Liver (tissue), 9 donors: ENCODE measurements around the gene DSG3. TPM values are rescaled to one million over a fixed set of nuclear protein-coding genes. Genes with fewer than 3 reads are reported as not detected.

ENCODE experiments used
- DNase-seq: peaks from one replicate; pipeline ENCODE4 v3.0.0-alpha.2; 2017; ENCODE audit warnings: low spot score
- H3K27ac ChIP-seq, 2 donors: one replicate each; pipeline ENCODE4 v1.7.0; 2013; ENCODE audit warnings: inconsistent platforms in 2 of 2, low read length in 2 of 2, control low read depth in 1 of 2, low read depth in 1 of 2, mild to moderate bottlenecking in 1 of 2
- H3K27me3 ChIP-seq, 4 donors: one replicate each; pipeline versions ENCODE4 v1.6.1 to v1.7.0; 2013; ENCODE audit warnings: low read length in 3 of 4, inconsistent platforms in 1 of 4, mild to moderate bottlenecking in 1 of 4, moderate library complexity in 1 of 4; ENCODE audit not compliant: control insufficient read depth in 4 of 4, insufficient read depth in 4 of 4
- H3K36me3 ChIP-seq, 4 donors: one replicate each; pipeline versions ENCODE4 v1.6.1 to v1.7.0; 2013; ENCODE audit warnings: low read length in 3 of 4, mild to moderate bottlenecking in 3 of 4, low read depth in 1 of 4, moderate library complexity in 1 of 4; ENCODE audit not compliant: control insufficient read depth in 4 of 4, insufficient read depth in 3 of 4
- H3K4me1 ChIP-seq, 4 donors: one replicate each; pipeline versions ENCODE4 v1.6.1 to v1.7.0; 2013; ENCODE audit warnings: low read length in 3 of 4, mild to moderate bottlenecking in 3 of 4, moderate library complexity in 1 of 4; ENCODE audit not compliant: control insufficient read depth in 4 of 4, insufficient read depth in 4 of 4
- H3K4me3 ChIP-seq, 3 donors: one replicate each; pipeline versions ENCODE4 v1.6.1 to v1.7.0; 2013; ENCODE audit warnings: low read length in 3 of 3, control low read depth in 1 of 3, low read depth in 1 of 3, mild to moderate bottlenecking in 1 of 3
- H3K9ac ChIP-seq, 2 donors: one replicate each; pipeline ENCODE4 v1.7.0; 2013; ENCODE audit warnings: low read length in 2 of 2, mild to moderate bottlenecking in 2 of 2, moderate library complexity in 2 of 2, control low read depth in 1 of 2, low read depth in 1 of 2
- H3K9me3 ChIP-seq, 4 donors: one replicate each; pipeline versions ENCODE4 v1.6.1 to v1.7.0; 2013; ENCODE audit warnings: low read length in 3 of 4; ENCODE audit not compliant: control insufficient read depth in 4 of 4
- ATF3 ChIP-seq: IDR thresholded peaks from 2 replicates; pipeline ENCODE4 v1.6.1; 2016; ENCODE audit warnings: antibody characterized with exemption
- CTCF ChIP-seq: fragments of 150-350 bp; IDR thresholded peaks from 2 replicates; pipeline ENCODE4 v1.5.1; 2017; ENCODE audit warnings: improper control_type of control experiment, low read depth, low read length; ENCODE audit not compliant: missing input control
- EGR1 ChIP-seq, 2 donors: IDR thresholded peaks; 2 replicates each; pipeline ENCODE4 v1.6.1; 2016 to 2018; ENCODE audit warnings: antibody characterized with exemption in 2 of 2, low read depth in 2 of 2
- FOXA1 ChIP-seq: IDR thresholded peaks from 2 replicates; pipeline ENCODE4 v1.6.1; 2016; ENCODE audit warnings: antibody characterized with exemption
- FOXA2 ChIP-seq: IDR thresholded peaks from 2 replicates; pipeline ENCODE4 v1.6.1; 2016; ENCODE audit warnings: antibody characterized with exemption
- GABPA ChIP-seq, 2 donors: IDR thresholded peaks in 1 of 2; conservative IDR thresholded peaks in 1 of 2; 2 replicates each; pipeline ENCODE4 v1.6.1; 2016; ENCODE audit warnings: antibody characterized with exemption in 2 of 2, mild to moderate bottlenecking in 1 of 2, moderate library complexity in 1 of 2
- HNF4A ChIP-seq, 2 donors: conservative IDR thresholded peaks; 2 replicates each; pipeline ENCODE4 v1.6.1; 2016; ENCODE audit warnings: antibody characterized with exemption in 2 of 2, mild to moderate bottlenecking in 2 of 2
- HNF4G ChIP-seq: IDR thresholded peaks from 2 replicates; pipeline ENCODE4 v1.6.1; 2016; ENCODE audit warnings: antibody characterized with exemption
- JUND ChIP-seq, 2 donors: IDR thresholded peaks; 2 replicates each; pipeline ENCODE4 v1.6.1; 2016; ENCODE audit warnings: antibody characterized with exemption in 2 of 2
- MAX ChIP-seq: IDR thresholded peaks from 2 replicates; pipeline ENCODE4 v1.6.1; 2016; ENCODE audit warnings: antibody characterized with exemption
- NR2F2 ChIP-seq: IDR thresholded peaks from 2 replicates; pipeline ENCODE4 v1.6.1; 2016; ENCODE audit warnings: antibody characterized with exemption
- RAD21 ChIP-seq, 2 donors: IDR thresholded peaks; 2 replicates each; pipeline ENCODE4 v1.6.1; 2016; ENCODE audit warnings: antibody characterized with exemption in 2 of 2, mild to moderate bottlenecking in 2 of 2
- REST ChIP-seq: IDR thresholded peaks from 2 replicates; pipeline ENCODE4 v1.6.1; 2016; ENCODE audit warnings: antibody characterized with exemption, mild to moderate bottlenecking
- RXRA ChIP-seq, 2 donors: IDR thresholded peaks; 2 replicates each; pipeline ENCODE4 v1.6.1; 2017 to 2018; ENCODE audit warnings: antibody characterized with exemption in 2 of 2, mild to moderate bottlenecking in 1 of 2
- SP1 ChIP-seq: IDR thresholded peaks from 2 replicates; pipeline ENCODE4 v1.6.1; 2018; ENCODE audit warnings: antibody characterized with exemption, mild to moderate bottlenecking
- TAF1 ChIP-seq: conservative IDR thresholded peaks from 2 replicates; pipeline ENCODE4 v1.6.1; 2016; ENCODE audit warnings: antibody characterized with exemption, mild to moderate bottlenecking
- YY1 ChIP-seq: IDR thresholded peaks from 2 replicates; pipeline ENCODE4 v1.6.1; 2016; ENCODE audit warnings: antibody characterized with exemption, mild to moderate bottlenecking
- ZBTB33 ChIP-seq: IDR thresholded peaks from 2 replicates; pipeline ENCODE4 v1.6.1; 2016; ENCODE audit warnings: antibody characterized with exemption
- WGBS: extraction: QIAGEN DNeasy Blood & Tissue Kit; methylation state at CpG from one replicate; pipeline ENCODE4 v1.1.7; 2013; 5-methylcytosine and 5-hydroxymethylcytosine counted together
- polyA plus RNA-seq, 2 donors: library from polyadenylated mRNA; stranded (reverse) in 1 of 2; unstranded in 1 of 2; fragments of 200-250 nt in 1 of 2; fragments of >200 nt in 1 of 2; fragmentation: Nextera tagmentation in 1 of 2; extraction: Ambion mirVana in 1 of 2; gene quantifications; one replicate each; pipeline versions ENCODE4 v1.2.1 to v1.2.3, GENCODE V29; 2013 to 2015
- total RNA-seq, 2 donors: library from RNA; depleted of rRNA; stranded (reverse); fragments of >200 nt; gene quantifications; one replicate each; pipeline ENCODE4 v1.2.3, GENCODE V29; 2014
- donor health status: healthy.
- donor health status: healthy.
- donor health status: healthy.
- donor health status: healthy.
- donor health status: healthy.

DSG3 gene
- total and polyA plus RNA-seq, 4 donors = not detected

- no peaks in the 10 kb centered on the region for H3K36me3 ChIP-seq
- no peaks in the 10 kb centered on the region for H3K4me1 ChIP-seq
- TF ChIP-seq YY1 (no peak), TAF1 (no peak), JUND (IDR thresholded peaks at IDR 0.05) (no peak), RAD21 (IDR thresholded peaks at IDR 0.05) (no peak), HNF4G (no peak), REST (no peak), HNF4A (conservative IDR thresholded peaks at IDR 0.05) (no peak), RXRA (IDR thresholded peaks at IDR 0.05) (no peak), NR2F2 (no peak), ZBTB33 (no peak)
- no peak for DNase-seq
- H3K4me3 ChIP-seq = no peak overlapping the region
- no peak overlapping the region for H3K27ac ChIP-seq
- no peaks in the 10 kb centered on the region for H3K27me3 ChIP-seq
- 78% methylated on average over 2 of the region's 2 CpGs for WGBS
- no peak overlapping the region for H3K9ac ChIP-seq
- no peaks in the 10 kb centered on the region for H3K9me3 ChIP-seq
Measured at GRCh38 chr18:31438402-31438801, 9.1 kb upstream of the DSG3 start.

- no peak for DNase-seq
- H3K4me3 ChIP-seq = no peak overlapping the region
- 85% methylated on average over 6 of the region's 6 CpGs for WGBS
- no peak overlapping the region for H3K27ac ChIP-seq
- H3K4me1 ChIP-seq = no peaks in the 10 kb centered on the region
- no peak overlapping the region for H3K9ac ChIP-seq
- no peak for TF ChIP-seq HNF4A (conservative IDR thresholded peaks at IDR 0.05)
- TF ChIP-seq JUND (IDR thresholded peaks at IDR 0.05) = no peak
- TF ChIP-seq FOXA1 = no peak
- TF ChIP-seq NR2F2 = no peak
- no peak for TF ChIP-seq RXRA (IDR thresholded peaks at IDR 0.05)
- TF ChIP-seq RAD21 (IDR thresholded peaks at IDR 0.05) = no peak
- TF ChIP-seq YY1 = no peak
- no peak for TF ChIP-seq EGR1 (IDR thresholded peaks at IDR 0.05; ENCODE audit: low read depth in 2 of 2)
- no peak for TF ChIP-seq TAF1
- TF ChIP-seq HNF4G = no peak
- TF ChIP-seq GABPA (IDR thresholded peaks at IDR 0.05 in 1 of 2, conservative IDR thresholded peaks at IDR 0.05 in 1 of 2) = no peak
- TF ChIP-seq ZBTB33 = no peak
- TF ChIP-seq MAX = no peak
- no peak for TF ChIP-seq SP1
- no peak for TF ChIP-seq FOXA2
- TF ChIP-seq CTCF = no peak
- TF ChIP-seq REST = no peak
- no peak for TF ChIP-seq ATF3
- H3K27me3 ChIP-seq = no peaks in the 10 kb centered on the region
- no peaks in the 10 kb centered on the region for H3K9me3 ChIP-seq
- no peaks in the 10 kb centered on the region for H3K36me3 ChIP-seq
Measured at GRCh38 chr18:31439807-31440325, 7.7 kb upstream of the DSG3 start.
